Endodermal cell (in vitro differentiated cells): ENCODE measurements around the gene HSPBAP1. TPM values are rescaled to one million over a fixed set of nuclear protein-coding genes. Genes with fewer than 3 reads are reported as not detected.

Source experiments
- DNase-seq: peaks from one replicate; pipeline ENCODE4 v3.0.0-alpha.2; 2017
- H3K27ac ChIP-seq: 2 replicates; pipeline ENCODE4 v1.5.1; 2013; ENCODE audit warnings: mild to moderate bottlenecking, low read depth, low read length, moderate library complexity
- H3K27me3 ChIP-seq: 2 replicates; pipeline ENCODE4 v1.6.1; 2013; ENCODE audit warnings: mild to moderate bottlenecking, low read length, moderate library complexity; ENCODE audit not compliant: insufficient read depth, control insufficient read depth, poor library complexity, severe bottlenecking
- H3K36me3 ChIP-seq: 2 replicates; pipeline ENCODE4 v1.7.0; 2013; ENCODE audit warnings: mild to moderate bottlenecking, low read length, moderate library complexity; ENCODE audit not compliant: control insufficient read depth, insufficient read depth
- H3K4me1 ChIP-seq: one replicate; pipeline ENCODE4 v1.7.0; 2013; ENCODE audit warnings: low read length; ENCODE audit not compliant: control insufficient read depth, insufficient read depth
- H3K4me3 ChIP-seq: 2 replicates; pipeline ENCODE4 v1.5.1; 2013; ENCODE audit warnings: mild to moderate bottlenecking, low read length, moderate library complexity
- H3K9ac ChIP-seq: 2 replicates; pipeline ENCODE4 v1.6.1; 2013; ENCODE audit warnings: mild to moderate bottlenecking, low read length, moderate library complexity; ENCODE audit not compliant: poor library complexity, severe bottlenecking; ENCODE audit errors: extremely low read depth
- H3K9me3 ChIP-seq: 2 replicates; pipeline ENCODE4 v1.6.1; 2013; ENCODE audit warnings: mild to moderate bottlenecking, low read length, moderate library complexity; ENCODE audit not compliant: control insufficient read depth
- H3K27ac Mint-ChIP-seq: 2 replicates; pipeline ENCODE4 v1.8.0; 2020; ENCODE audit warnings: mixed read lengths
- H3K27me3 Mint-ChIP-seq: 2 replicates; pipeline ENCODE4 v1.8.0; 2021; ENCODE audit warnings: mild to moderate bottlenecking, mixed read lengths; ENCODE audit not compliant: insufficient read depth
- H3K36me3 Mint-ChIP-seq: 2 replicates; pipeline ENCODE4 v1.8.0; 2020; ENCODE audit warnings: low read depth, mixed read lengths
- H3K4me1 Mint-ChIP-seq: 2 replicates; pipeline ENCODE4 v1.8.0; 2020; ENCODE audit warnings: mixed read lengths
- H3K4me3 Mint-ChIP-seq: 2 replicates; pipeline ENCODE4 v1.8.0; 2020; ENCODE audit warnings: mild to moderate bottlenecking, moderate library complexity, mixed read lengths
- H3K9me3 Mint-ChIP-seq: 2 replicates; pipeline ENCODE4 v1.8.0; 2020; ENCODE audit warnings: mild to moderate bottlenecking, mixed read lengths
- CTCF ChIP-seq: fragments of 200-600 bp; sonication (generic); conservative IDR thresholded peaks from 2 replicates; pipeline ENCODE4 v1.5.0; 2021; ENCODE audit warnings: antibody characterized with exemption, mild to moderate bottlenecking
- WGBS, 2 experiments: methylation state at CpG; one replicate each; pipeline versions ENCODE4 v1.1.5 to v1.1.7; 2013; ENCODE audit warnings: missing lambda C conversion rate in 2 of 2, mixed read lengths in 1 of 2; ENCODE audit not compliant: insufficient coverage in 1 of 2, insufficient read length in 1 of 2; 5-methylcytosine and 5-hydroxymethylcytosine counted together
- long read RNA-seq, 4 experiments: library from polyadenylated mRNA in 2 of 4; library from RNA in 1 of 4; library from capped mRNA in 1 of 4; stranded (forward) in 3 of 4; unstranded in 1 of 4; transcript quantifications; one replicate each; pipeline ENCODE4 v2.0.0, GENCODE V29; 2020 to 2021; ENCODE audit warnings: inconsistent platforms in 1 of 4
- polyA plus RNA-seq, 2 experiments: library from polyadenylated mRNA; stranded (reverse); fragments of 50-300 nt; gene quantifications; one replicate each; pipeline ENCODE4 v1.2.3, GENCODE V29; 2013
- total RNA-seq, 2 donors: library from RNA; stranded (reverse); fragmentation: NEBNext Ultra II Directional in 1 of 2; extraction: Animal tissue kit (Norgen Biotek cat#: 25700) in 1 of 2; gene quantifications; 2 replicates in 1 of 2; 3 replicates in 1 of 2; pipeline ENCODE4 v1.2.1, GENCODE V29; 2021

HSPBAP1 gene
- total RNA-seq = 1 to 10 TPM; 8.8 to 9.1 TPM
- 10.0 TPM for polyA plus RNA-seq (2013, experiment 1 of 2)
- polyA plus RNA-seq (2013, experiment 2 of 2) = 10.8 TPM
- long read RNA-seq, experiment 1, partial matches to known transcripts = 0 of 4 reads
- long read RNA-seq, experiment 1, other reads (novel, unspliced or antisense) = 1 of 4 reads
- long read RNA-seq, experiment 2, transcript HSPBAP1-201 (8 exons, 1,953 nt) = major isoform, 13 of 17 reads
- long read RNA-seq, experiment 2, partial matches to known transcripts = 1 of 17 reads
- long read RNA-seq, experiment 2, other reads (novel, unspliced or antisense) = 1 of 17 reads
- long read RNA-seq, experiment 3, transcript HSPBAP1-201 (8 exons, 1,953 nt) = major isoform, 45 of 51 reads
- long read RNA-seq, experiment 3, partial matches to known transcripts = 1 of 51 reads
- long read RNA-seq, experiment 3, other reads (novel, unspliced or antisense) = 5 of 51 reads
- long read RNA-seq, experiment 4, transcript HSPBAP1-201 (8 exons, 1,953 nt) = major isoform, 24 of 28 reads
- long read RNA-seq, experiment 4, partial matches to known transcripts = 1 of 28 reads
- long read RNA-seq, experiment 4, other reads (novel, unspliced or antisense) = 3 of 28 reads

GRCh38 chr3:122793568-122794416, at the start of gene HSPBAP1:
TSS of gene HSPBAP1 (minus strand) at chr3:122793831. CDS start at chr3:122793680, 151 bp downstream.
- H3K36me3 Mint-ChIP-seq = peaks cover 2% of the 10 kb centered on the region
- Histone ChIP-seq H3K27me3 (no peaks in the 10 kb centered on the region), H3K27ac (peak within 1 kb of the TSS; percentile 87), H3K9me3 (no peaks in the 10 kb centered on the region), H3K36me3 (no peaks in the 10 kb centered on the region), H3K4me3 (peak within 1 kb of the TSS; percentile 91), H3K9ac (peak within 1 kb of the TSS; percentile 76), H3K4me1 (peaks cover 8% of the 10 kb centered on the region)
- WGBS, 2 experiments = 0% methylated on average over 29 to 46 of the region's 46 CpGs
- no peaks in the 10 kb centered on the region for H3K9me3 Mint-ChIP-seq
- H3K4me3 Mint-ChIP-seq = no peak within 1 kb of the TSS
- TF ChIP-seq CTCF = no peak
- peak within 1 kb of the TSS; percentile 99 for H3K27ac Mint-ChIP-seq
- DNase-seq = peak; percentile 97
- H3K4me1 Mint-ChIP-seq = peaks cover 16% of the 10 kb centered on the region
- peaks cover 21% of the 10 kb centered on the region for H3K27me3 Mint-ChIP-seq

- no peak for DNase-seq
- peaks cover 12% of the 10 kb centered on the region for H3K9me3 Mint-ChIP-seq
- Histone ChIP-seq H3K4me3 (no peak overlapping the region), H3K9ac (no peak overlapping the region), H3K36me3 (peaks cover 35% of the 10 kb centered on the region), H3K27me3 (no peaks in the 10 kb centered on the region), H3K4me1 (no peaks in the 10 kb centered on the region), H3K9me3 (no peaks in the 10 kb centered on the region), H3K27ac (no peak overlapping the region)
- no peaks in the 10 kb centered on the region for H3K27me3 Mint-ChIP-seq
- peaks cover 32% of the 10 kb centered on the region for H3K36me3 Mint-ChIP-seq
- no peaks in the 10 kb centered on the region for H3K4me1 Mint-ChIP-seq
- no peak overlapping the region for H3K4me3 Mint-ChIP-seq
- 86 to 95% methylated on average over 2 of the region's 2 CpGs for WGBS, 2 experiments
- no peak for TF ChIP-seq CTCF
- H3K27ac Mint-ChIP-seq = no peak overlapping the region
Observed at GRCh38 chr3:122835590-122835989, 42.0 kb upstream of the HSPBAP1 start.

GRCh38 chr3:122828281-122828680, 34.6 kb upstream of the HSPBAP1 start:
- Mint-ChIP-seq H3K27me3 (no peaks in the 10 kb centered on the region), H3K27ac (no peak overlapping the region)

More at GRCh38 chr3:122828281-122828680, 34.6 kb upstream of the HSPBAP1 start:
- no peak overlapping the region for H3K4me3 Mint-ChIP-seq
- no peaks in the 10 kb centered on the region for H3K4me1 Mint-ChIP-seq
- no peak for DNase-seq
- no peaks in the 10 kb centered on the region for H3K27me3 ChIP-seq
- TF ChIP-seq CTCF = no peak
- WGBS, 2 experiments = 91 to 94% methylated on average over 4 of the region's 4 CpGs
- no peak overlapping the region for H3K4me3 ChIP-seq
- peaks cover 25% of the 10 kb centered on the region for H3K36me3 Mint-ChIP-seq
- peaks cover 57% of the 10 kb centered on the region for H3K36me3 ChIP-seq
- H3K9me3 Mint-ChIP-seq = no peaks in the 10 kb centered on the region
- H3K4me1 ChIP-seq = no peaks in the 10 kb centered on the region
- H3K9me3 ChIP-seq = no peaks in the 10 kb centered on the region
- no peak overlapping the region for H3K27ac ChIP-seq
- no peak overlapping the region for H3K9ac ChIP-seq
